Measurements from ENCODE around the gene B3GAT3.

DNA sequence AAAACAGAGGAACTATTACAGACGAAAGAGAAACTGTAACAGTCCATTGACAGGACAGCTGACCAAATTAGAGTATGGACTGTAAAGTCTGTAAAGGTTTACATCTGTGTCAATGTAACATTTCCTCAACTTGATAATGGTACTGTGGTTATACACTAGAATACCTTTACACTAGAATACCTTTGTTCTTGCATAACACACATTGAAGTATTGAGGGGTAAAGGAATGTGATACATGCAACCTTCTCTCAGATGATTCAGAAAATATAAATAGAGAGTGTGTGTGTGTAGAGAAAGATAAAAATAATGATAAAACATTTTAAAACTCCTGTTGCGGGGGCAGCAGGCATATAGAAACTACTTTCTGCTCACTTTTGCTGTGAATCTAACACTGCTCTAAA lies 42.5 kb downstream of the B3GAT3 start:
- TF ChIP-seq, protein P1, sequence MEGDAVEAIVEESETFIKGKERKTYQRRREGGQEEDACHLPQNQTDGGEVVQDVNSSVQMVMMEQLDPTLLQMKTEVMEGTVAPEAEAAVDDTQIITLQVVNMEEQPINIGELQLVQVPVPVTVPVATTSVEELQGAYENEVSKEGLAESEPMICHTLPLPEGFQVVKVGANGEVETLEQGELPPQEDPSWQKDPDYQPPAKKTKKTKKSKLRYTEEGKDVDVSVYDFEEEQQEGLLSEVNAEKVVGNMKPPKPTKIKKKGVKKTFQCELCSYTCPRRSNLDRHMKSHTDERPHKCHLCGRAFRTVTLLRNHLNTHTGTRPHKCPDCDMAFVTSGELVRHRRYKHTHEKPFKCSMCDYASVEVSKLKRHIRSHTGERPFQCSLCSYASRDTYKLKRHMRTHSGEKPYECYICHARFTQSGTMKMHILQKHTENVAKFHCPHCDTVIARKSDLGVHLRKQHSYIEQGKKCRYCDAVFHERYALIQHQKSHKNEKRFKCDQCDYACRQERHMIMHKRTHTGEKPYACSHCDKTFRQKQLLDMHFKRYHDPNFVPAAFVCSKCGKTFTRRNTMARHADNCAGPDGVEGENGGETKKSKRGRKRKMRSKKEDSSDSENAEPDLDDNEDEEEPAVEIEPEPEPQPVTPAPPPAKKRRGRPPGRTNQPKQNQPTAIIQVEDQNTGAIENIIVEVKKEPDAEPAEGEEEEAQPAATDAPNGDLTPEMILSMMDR (IDR thresholded peaks at IDR 0.05) = no peak
- TF ChIP-seq POLR2A (IDR thresholded peaks at IDR 0.05) (no peak), POLR2AphosphoS5 (IDR thresholded peaks at IDR 0.05) (no peak)
